OCI-LY7 (cell line): ENCODE measurements around the gene ELAPOR2.

Experiments used
- CTCF ChIP-seq: fragments of 200-600 bp; sonication (generic); conservative IDR thresholded peaks from 2 replicates; pipeline ENCODE4 v1.5.1; 2014; ENCODE audit warnings: mild to moderate bottlenecking, antibody characterized with exemption, low read length, moderate library complexity, mixed read lengths
- EZH2phosphoT487 ChIP-seq: fragments of 200-600 bp; sonication (generic); IDR thresholded peaks from 2 replicates; pipeline ENCODE4 v1.6.1; 2018; ENCODE audit warnings: low read depth, borderline replicate concordance, mild to moderate bottlenecking, mixed run types, antibody characterized with exemption, low read length, moderate library complexity, mixed read lengths

GRCh38 chr7:87092568-87093091, 33.2 kb upstream of the ELAPOR2 start:
- no peak for TF ChIP-seq CTCF
- no peak for TF ChIP-seq EZH2phosphoT487
